HG03342 (cell line): ENCODE data around the gene HIVEP2.

Experiments
- ATAC-seq: cut with Tn5 transposase; IDR thresholded peaks from one replicate; pipeline ENCODE4 v1.9.1; 2021; ENCODE audit warnings: mild to moderate bottlenecking, moderate library complexity; ENCODE audit not compliant: unreplicated experiment

The HIVEP2 gene

DNA sequence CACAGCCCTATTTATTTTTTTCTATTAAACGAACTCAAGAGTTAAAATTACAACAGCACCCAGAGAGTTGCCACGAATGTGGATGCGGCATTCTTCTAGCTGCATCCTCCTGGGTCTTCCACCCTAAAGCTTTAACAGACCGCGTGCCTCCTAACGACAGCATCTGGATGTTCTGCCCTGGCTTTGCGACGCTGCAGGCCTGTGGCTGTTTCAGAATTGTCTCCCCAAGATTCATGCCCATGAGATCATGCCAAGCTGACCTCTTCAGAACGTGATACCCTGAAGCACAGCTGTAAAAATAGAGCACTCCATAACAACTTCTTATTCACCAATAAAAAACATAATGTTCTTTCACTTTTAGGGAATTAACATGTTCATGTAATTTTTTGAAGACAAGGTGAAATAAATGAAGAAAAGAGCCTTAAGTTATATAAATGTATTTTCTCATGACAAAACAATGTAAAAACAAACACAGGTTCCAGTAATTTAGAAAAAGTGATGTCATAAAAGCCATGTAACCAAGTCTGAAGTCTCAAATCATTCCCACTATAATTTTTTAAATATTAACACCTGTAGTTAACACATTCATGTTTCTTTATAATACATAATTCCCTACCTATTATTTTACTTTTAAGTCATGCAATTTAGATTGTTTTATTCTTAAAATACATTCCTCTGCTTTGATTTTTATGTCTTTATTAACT lies 26.5 kb downstream of the HIVEP2 start:
- no peak for ATAC-seq

- ATAC-seq, result no peak
Observed at GRCh38 chr6:142916881-142917280, 28.1 kb downstream of the HIVEP2 start.

DNA sequence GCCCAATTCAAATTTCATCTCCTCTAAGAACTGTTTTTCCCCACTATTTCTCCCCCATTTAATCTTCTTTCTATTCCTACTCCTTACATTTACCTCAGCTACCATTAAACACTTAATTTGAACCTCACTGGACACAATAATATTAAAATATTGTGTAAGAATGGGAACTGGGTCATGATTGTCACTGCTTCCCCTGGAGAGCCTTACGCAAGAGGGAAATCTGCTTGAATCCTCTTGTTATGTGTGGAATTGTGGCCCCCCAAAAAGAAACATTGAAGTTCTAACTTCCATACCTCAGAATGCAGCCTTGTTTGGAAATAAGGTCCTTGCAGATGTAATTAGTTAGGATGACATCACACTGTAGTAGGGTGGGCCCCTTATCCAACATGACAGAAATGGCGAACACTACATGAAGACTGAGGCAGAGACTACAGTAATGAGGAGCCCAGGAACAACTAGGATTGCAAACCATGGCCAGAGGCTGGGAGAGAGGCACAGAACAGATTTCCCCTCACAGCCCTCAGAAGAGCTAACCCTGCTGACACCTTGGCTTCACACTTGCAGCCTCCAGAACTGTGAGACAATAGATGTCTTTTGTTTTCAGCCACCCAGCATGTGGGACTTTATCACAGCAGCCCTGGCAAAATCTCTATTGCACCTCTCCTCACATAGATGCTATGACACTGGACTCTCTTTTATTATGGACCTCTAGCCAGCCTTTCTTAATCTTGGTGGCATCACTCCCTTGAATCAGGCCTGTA lies 29.9 kb downstream of the HIVEP2 start:
- no peak for ATAC-seq

GRCh38 chr6:142914369-142914768 lies 30.6 kb downstream of the HIVEP2 start:
- no peak for ATAC-seq

DNA sequence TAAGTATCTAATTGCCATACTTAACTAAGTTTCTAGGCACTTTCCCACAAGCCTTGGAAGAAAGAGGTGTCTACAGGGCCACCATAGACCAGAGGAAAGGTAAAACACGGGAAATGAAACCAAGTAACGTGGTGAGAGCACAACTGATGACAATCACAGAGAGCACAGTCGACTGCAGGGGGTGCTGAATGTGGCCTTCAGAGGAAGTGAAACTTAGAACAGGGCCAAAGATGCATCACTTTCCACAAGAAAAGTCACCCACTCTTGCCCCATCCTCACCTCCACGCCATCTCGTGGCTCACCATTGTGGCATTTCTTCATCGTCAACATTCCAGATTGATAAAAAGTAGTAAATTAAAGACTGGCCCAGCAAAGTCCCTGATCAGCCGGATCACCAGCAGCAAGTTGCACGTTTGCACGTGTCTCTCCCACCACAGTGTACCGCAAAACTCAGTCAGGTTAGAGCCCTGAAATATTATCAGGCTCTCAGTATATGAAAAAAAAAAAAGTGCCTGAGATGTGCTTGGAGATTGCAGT lies 31.4 kb downstream of the HIVEP2 start:
- peak; percentile 96 for ATAC-seq

DNA sequence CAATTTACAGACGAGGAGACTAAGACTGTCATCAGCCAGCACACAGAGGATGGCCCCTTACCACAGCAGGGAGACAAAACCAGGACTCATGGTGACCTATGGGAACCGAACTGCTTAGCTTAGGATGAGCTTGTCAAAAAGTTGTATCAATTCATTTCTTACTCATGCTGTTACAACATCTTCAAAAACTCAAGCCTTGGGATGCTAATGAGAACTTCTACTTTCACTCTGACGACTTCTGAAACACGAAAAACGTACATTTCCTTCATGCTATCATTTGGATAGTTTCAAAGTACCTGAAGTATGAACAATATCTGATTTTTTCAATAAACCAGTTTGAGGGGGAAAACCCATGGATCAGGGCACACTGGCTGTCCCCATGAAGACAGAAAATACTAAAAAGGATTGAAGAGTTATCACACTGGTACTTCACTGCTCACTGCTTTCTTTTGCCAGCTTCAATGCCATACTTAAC lies 31.9 kb downstream of the HIVEP2 start:
- peak; percentile 64 for ATAC-seq

GRCh38 chr6:142912125-142912524 lies 32.9 kb downstream of the HIVEP2 start:
- no peak for ATAC-seq

- no peak for ATAC-seq
Observed at GRCh38 chr6:142911430-142911829, 33.5 kb downstream of the HIVEP2 start.

DNA sequence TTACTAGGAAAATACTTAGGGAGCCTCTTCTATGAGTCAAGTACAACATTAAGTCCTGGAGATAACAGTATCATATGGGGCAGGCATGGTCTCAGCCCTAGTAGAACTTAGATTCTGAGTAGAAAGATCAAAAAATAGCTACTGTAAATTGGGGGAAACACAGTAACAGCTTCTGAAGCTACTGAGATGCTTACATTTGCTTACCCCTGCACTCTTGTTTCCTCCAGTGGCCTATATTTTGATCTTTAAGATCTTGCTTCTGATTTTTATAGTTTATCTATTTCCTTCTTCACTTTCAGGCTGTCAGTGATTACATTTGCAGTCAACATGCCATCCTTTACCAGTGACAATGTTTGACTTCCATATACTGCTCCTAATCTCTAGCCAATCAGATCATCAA lies 35.3 kb downstream of the HIVEP2 start:
- no peak for ATAC-seq

DNA sequence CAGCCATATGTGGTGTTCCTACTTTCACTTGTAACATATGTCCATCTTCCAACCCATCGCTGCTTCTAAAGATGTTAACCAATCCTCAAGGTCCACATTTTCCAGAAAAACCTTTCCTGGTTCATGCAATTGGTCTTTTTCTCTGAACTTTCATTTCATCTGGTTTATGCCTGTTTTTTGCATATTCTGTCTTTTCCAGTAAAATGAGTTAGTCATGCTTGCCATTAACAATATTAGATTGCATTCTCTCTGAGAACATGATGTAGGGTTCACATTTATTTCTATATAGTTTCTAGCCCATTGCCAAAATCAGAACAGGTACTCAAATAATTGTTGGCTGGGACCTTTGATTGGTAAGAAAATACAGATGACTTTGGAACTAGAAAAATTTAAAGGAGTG lies 36.7 kb downstream of the HIVEP2 start:
- no peak for ATAC-seq

DNA sequence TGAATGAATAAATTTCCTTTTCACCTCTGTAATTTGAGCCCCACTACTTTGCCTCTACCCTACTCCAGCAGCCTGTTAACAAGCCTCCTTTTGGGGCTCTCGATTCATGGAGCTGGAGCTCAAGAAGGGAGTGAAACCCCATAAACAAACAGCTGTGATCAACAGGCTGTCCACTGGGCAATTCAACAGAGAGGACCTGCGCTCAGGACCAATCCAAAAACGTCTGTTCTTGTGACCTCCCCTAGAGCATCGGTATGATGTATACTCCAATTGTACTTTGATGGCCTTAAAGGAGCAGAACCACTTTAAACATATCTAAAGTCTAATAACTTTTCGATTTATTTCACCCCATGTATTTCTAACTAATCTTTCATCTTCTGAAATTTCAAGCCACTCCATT lies 37.4 kb downstream of the HIVEP2 start:
- peak; percentile 14 for ATAC-seq

DNA sequence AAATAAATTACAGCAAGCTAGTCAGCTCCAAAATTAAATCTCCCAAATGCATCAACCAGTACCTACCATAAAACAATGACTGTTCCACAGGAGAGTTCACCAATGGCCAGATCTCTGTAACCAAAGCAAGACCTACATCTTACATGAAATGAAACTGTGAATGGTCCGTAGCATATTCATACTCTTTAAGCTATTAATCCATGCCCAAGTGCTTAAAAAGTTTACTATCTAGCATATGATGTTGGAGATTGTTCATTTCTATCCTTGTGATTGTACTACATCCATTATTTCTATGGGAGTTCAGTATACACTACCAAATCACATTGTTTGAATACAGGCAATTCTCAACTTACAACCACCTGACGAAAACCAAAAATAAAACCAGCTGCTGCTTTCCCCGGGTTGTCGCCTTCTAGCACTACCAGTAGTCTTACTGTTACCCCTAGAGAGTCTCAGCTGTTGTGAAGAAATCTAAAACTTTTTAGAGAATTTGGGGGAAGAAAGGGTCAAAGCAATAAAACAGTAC lies 38.0 kb downstream of the HIVEP2 start:
- ATAC-seq, result peak; percentile 70

DNA sequence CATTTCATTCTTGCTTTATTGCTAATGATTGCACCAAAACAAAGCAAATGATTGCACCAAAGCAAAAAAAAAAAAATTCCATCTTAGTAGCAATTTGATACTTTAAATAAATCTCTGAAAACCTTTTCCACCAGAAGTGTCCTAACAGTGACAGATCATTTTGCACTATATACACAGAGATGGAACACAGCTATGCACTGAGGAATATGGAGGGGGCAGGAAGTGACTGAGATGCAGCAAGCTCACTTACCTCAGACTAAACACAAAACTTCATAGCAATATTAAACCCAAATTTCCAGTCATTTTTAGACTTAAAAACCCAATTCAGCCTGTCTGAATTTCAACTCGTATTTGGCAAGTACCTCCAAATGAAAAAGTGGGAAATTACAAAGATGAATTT lies 41.2 kb downstream of the HIVEP2 start:
- ATAC-seq, result no peak

DNA sequence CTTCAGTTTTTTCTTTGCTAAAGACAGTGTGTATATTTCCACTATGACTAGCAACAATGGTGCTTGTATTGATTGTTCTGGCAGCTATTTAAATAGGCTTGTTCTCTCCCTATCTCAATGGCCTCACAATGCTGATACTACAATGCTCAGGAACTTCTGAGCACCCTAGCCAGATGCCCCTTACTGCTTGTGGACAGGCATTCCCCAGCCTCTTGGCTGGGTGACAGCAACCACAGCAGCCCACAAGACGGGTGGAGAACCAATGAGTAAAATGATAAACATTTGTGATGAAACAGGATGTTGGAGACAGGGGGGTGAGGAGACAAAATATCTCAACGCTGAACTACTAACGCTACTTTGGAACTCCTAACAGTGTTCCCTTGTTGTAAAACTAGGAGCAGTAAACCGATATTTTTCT lies 42.3 kb downstream of the HIVEP2 start:
- peak; percentile 63 for ATAC-seq

DNA sequence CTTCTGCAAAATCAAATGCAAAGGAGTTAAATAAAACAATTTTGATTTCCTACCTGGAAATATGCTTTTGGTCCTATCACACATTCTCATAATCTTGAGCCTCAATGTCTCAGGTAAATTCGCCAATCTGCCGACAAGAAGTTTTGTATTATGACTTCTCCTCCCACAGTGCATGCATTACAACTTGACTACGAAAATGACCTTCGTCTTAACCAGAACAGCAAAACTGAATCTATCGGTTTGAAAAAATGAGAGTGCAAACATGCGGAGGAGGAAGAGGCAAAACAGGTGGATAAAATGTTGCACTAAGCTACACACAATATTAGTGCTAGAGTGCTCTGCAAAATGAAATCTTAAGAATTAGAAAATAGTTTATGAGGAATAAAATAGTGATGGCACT lies 43.4 kb downstream of the HIVEP2 start:
- no peak for ATAC-seq

GRCh38 chr6:142900227-142900971 lies 44.6 kb downstream of the HIVEP2 start:
- no peak for ATAC-seq

GRCh38 chr6:142898927-142899895 lies 45.8 kb downstream of the HIVEP2 start:
- no peak for ATAC-seq

DNA sequence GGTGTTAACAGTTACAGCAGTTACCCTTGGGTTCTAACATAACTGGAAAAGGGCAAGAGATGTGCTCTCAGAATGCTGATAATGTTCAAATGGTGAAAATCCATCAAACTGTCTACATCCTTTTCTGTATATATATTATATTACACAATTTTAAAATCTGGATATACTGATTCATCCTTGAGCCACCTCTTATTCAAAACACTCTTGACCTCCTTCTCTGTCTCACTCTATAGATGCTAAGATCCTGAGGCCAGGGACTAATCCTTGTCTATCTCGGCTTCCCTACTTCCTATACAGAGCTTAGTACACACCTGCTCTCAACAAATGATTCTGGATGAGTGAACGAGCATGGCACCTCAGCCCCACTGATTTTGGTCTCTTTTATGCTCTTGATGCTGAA lies 47.3 kb downstream of the HIVEP2 start:
- ATAC-seq, result no peak

DNA sequence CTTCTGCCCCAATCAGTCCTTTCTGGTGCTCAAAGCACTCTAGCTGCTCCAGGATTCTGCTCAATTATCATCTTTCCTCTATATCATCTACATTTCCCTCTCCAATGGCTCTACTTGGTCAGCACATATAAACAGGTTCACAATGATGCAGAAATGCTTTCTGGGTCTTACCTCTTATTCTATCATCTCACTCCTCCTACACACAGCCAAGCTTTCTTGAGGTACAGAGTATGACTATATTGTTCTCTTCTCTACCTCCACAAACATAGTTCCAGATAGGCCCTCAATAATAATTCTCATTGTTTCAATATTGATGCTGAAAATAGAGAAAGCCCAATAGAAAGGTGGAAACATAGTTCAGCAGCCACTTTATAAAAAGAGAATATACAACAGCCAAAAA lies 48.2 kb downstream of the HIVEP2 start:
- ATAC-seq, result no peak

DNA sequence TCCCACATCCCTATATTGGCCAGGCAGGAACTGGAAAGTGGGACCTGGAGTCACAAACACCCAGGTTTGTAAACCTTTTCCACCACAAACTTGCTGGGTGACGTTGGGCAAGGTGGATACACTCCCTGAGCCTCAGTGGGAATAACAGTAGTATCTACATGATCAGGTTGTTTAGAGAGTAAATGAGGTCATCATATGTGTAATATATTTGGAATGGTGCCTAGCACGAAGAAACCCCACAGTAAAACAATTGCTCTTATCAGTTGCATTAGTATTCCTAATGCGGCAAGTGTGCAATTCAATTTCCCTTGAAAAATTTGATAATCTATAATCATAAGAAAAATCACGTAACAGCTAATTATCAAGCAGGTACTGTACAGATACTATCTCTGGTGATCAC lies 51.9 kb downstream of the HIVEP2 start:
- no peak for ATAC-seq
